Inflammatory macrophage treated with lipopolysaccharide for 1 hour (primary cell): ENCODE measurements around the gene LIPC.

Experiments used
- DNase-seq, 2 donors: peaks; one replicate each; pipeline ENCODE4 v3.0.0-alpha.2; 2020 to 2022

Gene LIPC

DNA sequence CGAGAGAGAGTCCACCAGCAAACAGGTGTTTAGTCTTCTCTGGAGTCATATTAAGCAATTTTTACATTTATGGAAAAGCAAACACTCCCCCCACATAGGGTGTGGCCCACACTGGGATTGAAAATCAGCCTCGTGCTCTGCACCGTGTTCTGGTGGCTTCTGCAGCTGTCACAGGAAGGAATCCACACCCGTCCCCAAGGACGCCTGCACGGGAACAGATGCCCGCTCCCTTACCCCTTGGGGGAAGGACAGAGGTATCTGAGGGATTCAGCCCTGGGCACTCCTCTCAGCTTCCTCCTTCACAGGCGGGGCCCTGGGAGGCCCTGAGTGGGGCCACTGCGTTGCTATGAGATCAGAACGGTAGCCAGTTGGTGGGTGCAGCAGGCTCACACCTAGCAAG, 27.8 kb downstream of the LIPC start:
- peak in 1 of 2 donors; percentile 34 for DNase-seq

DNA sequence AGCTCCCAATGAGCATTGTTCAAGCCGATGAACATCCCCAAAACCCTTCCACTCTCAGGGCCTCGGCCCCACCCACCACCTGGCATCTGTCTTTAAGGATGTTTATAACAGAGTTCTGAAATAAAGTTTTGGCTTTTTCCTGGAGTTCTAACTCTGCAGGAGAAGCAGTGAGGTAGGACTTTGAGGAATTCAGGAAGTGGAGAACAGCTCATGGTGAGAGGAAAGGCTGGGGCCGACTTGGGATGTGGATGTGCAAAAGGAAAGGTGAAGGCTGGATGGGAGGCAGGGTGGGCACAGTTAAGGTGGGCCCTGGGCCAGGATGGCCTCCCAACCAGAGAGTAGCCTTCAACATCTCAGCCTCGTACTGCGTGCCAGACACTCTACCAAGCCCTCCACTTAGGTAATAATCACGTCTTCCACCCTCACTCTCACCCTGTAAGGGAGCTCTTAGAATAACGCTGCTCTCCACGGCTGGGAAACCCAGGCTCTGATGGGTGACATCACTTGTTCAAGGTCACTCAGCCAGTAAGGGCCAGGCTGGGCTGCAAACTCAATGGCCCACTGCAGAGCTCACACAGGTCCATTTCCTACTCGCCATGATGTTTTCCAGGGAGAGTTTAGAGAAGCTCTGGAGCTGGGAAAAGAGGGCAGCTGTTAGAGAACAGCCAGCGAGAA, 28.5 kb downstream of the LIPC start:
- DNase-seq: no peak

DNA sequence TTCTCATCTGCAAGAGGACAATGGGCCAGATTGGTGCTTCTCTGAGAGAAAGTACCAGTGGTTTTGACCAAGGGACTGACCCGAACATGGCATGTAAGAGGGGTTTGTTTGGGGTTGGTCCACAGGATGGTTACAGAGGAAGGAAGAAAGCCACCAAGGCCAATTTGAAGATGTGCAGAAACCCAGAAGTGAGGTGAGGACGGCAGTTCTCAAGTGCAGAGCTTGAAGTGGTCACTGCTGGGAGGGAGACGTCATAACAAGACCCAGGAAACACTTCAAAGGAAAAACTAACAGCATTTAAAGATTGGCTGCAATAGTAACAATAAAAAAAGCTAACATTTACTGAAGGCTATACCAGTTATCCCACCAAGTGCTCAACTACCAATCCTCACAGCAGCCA, 29.1 kb downstream of the LIPC start:
- no peak for DNase-seq

DNA sequence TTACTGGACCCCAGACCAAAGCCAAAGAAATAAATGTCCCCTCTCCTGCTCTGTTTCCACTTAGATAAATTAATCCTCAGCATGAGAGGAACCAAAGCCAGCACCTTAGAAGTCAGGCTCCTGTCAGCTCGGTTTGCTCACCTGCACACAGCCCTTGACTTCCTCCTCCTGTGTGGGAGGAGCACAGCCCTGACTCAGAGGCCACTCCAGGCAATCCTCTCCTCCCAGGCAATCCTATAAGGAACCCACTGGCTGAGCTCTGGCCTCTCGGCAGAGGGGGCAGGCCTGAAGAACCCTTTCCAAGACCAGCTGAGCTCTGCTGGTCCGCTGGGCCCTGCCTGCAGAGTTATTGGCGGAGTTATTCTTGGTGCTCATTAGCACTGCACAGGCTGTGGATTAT, 30.8 kb downstream of the LIPC start:
- peak in 1 of 2 donors; percentile 35 for DNase-seq

DNA sequence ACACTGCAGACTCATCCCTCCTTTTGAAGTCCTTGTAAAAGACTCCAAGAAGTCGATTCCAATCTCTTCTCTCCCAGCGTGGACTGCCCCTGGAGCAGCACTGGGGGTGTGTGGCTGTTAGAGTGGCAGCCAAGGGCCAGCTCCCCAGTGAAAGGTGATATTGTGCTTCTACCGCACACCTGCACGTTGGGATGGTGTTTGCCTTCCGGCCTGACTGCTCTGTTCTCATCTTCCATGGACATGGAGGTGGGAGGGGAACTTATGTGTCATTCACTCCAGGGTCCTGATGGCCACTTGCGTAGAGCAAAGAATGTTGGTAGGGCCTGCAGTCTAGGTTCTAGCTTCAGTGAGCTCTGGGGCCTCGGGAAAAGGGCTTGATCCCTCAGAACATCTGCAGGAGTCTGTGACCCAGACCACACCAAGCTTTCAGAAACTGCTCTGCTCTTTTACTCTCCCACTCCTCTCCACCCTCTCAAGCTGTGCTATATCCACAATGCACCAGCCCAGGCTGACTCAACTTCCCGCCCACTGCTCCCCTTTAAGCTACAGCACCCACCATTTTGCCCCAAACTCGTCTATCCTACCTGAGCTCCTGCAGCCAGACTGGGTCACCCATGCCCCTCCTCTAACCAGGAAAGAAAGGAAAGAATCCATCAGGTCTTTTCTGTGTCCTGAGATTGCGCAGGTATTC, 31.3 kb downstream of the LIPC start:
- DNase-seq: no peak

DNA sequence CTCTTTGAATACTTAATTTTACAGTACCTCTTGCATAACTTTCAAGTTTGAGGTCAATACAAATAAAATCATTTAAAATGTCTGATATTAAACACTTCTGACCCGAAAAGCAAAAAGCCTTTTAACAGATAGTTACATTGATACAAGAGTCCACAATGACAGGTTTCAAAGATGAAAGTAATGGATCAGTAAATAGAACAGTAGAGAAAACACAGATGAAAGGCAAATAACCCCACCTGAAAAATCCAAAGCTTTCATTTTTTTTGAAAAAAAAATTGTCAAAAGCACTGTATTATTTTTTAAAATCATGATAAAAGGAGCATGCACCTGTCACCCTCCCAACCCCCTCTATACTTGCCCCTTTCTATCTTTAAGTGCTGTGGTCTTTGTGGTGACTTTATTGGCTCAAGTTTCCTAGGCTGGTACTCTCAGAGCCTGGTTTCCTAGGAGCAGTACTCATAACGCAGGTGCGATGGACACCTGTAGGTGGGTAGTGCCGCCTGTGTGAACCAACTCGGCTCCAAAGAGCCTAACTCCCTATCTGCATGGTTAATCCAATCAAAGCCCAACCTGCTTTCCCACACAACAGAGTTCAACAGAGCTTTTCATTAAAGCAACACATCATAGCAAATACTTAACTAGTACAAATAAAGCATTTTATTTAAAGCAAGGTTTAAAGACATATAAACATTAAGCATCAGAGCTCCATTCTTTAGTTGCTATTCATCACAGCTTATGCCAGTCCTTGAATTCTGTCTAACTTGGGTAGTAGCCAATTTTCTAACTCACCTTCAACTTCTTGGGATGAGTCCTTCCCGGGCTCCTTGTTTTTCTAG, 32.2 kb downstream of the LIPC start:
- DNase-seq: no peak

DNA sequence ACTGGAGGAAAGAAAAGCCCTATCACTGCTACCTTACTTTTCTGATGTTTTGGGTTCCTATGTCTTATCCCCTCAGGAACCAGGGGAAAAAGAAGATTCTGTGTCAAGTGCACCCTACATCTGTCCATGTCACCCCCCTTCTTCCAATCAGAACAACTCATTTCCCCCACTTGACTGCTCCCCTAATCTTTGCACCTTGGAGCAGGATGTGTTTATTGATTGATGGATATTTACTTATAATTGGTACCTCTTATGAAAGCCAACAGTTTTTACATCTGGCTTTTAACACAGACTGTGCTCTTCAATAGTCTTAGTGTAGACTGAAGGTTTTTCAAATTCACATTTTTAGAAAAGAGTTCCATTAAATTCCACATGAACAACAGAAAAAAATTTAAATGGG, 33.3 kb downstream of the LIPC start:
- DNase-seq: no peak

DNA sequence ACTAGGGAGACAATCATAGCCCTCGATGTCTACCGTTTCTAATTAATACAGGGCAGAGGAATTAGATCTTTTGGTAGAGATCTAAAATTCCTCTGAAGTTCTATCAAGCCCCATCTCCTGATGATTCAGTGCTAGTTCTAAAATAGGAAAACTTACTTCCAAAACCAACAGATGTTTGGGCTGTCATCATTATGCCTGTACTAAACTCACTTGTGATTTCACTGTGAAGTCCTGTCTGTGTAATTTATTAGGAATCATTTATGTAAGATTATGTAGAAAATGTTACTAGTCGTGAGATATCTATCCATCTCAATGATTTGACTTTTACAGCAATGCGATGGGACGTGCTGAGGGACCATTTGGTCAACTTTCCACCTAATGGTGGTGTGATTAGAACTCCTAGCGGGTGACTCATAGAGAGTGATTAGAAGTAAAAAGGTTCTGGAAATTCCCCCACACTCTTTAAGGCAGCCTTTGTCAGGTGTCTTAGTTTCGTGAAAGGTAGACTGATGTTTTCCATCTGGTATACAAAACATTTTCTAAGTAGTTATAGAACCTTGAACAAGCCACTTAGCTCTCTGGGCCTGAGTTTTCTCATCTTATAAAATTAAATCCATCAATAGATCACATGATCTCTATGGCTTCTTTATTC, 34.2 kb downstream of the LIPC start:
- no peak for DNase-seq

DNA sequence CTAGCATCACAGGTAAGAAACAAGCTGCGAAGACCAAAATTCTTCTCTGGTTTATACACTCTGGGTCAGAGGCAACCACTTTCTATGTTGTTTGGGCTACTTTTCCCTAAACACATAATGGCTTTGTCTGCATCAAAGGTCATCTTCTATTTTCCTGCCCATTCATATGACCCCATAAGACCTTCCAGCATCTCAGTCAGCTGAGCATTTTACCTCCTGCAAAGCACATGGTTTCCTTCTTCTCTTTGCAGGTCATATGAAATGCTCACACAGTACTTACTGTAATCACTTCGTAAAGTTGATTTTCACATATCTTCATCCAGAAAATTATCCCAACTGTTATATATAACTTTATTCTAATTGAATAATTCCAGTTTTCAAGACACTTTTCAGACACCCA, 34.8 kb downstream of the LIPC start:
- no peak for DNase-seq

DNA sequence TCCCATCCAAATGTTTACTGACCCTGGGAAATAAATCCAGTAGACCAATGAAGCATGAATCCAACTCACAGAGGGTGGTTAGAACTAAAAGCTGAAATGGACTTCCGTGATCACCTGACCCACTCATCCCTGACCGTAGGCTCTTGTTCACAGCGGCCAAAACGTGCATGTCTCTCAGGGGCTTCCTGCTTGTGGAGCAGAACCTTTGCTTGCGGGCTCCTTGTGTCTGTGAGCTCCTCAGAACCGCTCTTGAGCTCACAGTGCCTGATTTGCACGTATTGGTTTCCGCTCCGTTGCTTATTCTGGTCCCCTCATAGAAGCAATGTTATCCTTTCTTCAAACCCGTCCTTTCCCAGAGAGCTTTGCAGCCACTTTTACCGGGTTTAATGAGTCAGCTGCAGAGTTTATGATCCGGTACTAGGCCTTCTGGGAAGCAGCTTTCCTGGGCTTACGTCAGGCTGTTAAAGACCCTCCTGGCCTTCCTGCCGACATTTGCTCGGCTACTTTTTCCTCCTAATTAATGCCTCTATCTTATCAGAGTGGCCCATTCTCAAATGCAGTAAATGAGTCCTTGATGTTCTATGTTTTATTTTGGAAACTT, 35.4 kb downstream of the LIPC start:
- DNase-seq: no peak

DNA sequence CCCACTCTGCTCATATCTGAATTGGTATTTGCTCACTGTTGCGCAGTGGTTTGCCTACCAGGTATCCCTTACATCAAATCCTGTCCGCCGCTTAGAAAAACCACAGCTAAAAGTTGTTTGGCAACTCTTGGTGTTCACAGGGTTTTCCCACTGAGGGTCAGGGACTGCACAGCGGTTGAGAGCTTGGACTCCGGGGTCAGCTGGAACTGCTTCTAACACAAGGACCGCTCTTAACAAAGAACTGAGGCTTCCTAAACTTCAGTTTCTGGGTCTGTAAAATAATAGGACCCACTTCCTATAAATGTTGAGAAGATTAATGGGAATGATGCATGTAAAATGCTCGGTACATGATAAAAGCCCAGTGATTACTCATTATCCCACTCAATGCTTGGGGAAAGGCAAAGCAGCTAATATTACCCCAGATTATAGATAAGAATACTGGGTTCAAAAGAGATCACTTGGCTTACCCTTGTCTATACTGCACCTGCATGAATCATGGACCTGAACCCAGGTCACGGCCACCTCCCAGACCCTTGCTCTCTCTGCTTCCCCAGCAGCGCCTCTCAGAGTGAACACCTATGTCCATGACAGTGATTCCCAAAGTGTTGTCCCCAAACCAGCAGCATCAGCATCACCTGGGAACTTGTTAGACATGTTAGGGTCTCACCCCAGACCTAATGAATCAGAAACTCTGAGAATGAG, 36.1 kb downstream of the LIPC start:
- no peak for DNase-seq

DNA sequence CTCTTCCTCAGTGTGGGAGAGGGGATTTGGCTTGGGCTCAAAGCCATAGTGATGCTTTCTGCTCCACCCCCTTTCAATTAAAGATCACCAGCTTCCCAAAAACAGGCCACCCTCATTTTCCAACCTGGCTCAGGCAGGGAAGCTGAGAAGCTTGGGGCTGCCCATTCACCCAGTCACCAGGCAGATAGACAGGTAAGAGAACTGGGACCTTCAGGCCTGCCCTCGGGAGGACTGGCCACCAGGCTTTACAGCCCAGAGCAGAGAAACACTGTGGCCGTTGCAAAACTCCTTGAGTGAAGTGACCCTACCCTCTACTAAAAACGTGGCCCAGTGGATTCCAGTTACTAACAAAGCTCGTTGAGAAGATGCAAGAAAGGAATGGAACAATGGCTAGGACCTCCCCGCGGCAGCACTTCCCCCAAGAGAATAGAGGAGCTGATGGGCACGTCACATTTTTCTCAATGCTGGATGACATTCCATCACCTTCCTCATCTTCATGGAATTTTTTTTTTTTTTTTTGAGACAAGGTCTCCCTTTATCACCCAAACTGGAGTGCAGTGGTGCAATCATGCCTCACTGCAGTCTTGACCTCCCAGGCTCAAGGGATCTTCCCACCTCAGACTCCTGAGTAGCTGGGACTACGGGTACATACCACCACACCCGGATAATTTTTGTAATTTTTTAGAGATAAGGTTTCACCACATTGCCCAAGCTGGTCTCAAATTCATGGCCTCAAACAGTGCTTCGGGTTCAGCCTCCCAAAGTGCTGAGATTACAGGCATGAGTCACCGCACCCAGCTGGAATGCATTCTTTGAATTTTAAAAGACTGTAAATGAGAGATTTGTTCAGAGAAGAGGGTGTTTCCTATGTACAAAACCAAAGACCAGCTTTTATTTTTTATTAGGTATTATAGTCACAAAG, 37.9 kb downstream of the LIPC start:
- DNase-seq: peak in 1 of 2 donors; percentile 45

DNA sequence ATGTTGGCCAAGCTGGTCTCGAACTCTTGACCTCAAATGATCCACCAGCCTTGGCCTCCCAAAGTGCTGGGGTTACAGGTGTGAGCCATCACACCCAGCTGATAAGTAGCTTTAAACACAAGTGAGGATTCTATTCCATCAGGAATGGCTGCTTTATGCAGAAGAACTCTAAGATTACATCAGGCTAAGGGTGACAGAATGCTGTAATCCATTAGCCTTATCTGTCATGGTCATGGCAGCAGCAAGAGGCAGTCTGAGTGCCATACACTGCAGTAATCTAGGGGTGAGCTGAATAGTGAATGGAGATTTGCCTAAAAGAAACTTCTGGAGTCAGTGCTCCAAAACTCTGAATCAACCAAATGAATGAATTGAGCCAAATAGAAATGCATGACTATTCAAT, 39.6 kb downstream of the LIPC start:
- DNase-seq: no peak

DNA sequence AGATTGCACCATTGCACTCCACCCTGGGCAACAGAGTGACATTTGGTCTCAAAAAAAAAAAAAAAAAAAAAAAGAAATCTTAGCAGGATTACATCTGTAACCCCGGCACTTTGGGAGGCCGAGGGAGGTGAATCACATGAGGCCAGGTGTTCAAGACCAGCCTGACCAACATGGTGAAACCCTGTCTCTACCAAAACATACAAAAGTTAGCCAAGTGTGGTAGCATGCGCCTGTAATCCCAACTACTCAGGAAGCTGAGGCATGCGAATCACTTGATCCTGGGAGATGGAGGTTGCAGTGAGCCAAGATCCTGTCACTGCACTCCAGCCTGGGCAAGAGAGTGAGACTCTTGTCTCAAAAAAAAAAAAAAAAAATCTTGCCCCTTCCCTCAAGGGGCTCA, 40.4 kb downstream of the LIPC start:
- DNase-seq: no peak

DNA sequence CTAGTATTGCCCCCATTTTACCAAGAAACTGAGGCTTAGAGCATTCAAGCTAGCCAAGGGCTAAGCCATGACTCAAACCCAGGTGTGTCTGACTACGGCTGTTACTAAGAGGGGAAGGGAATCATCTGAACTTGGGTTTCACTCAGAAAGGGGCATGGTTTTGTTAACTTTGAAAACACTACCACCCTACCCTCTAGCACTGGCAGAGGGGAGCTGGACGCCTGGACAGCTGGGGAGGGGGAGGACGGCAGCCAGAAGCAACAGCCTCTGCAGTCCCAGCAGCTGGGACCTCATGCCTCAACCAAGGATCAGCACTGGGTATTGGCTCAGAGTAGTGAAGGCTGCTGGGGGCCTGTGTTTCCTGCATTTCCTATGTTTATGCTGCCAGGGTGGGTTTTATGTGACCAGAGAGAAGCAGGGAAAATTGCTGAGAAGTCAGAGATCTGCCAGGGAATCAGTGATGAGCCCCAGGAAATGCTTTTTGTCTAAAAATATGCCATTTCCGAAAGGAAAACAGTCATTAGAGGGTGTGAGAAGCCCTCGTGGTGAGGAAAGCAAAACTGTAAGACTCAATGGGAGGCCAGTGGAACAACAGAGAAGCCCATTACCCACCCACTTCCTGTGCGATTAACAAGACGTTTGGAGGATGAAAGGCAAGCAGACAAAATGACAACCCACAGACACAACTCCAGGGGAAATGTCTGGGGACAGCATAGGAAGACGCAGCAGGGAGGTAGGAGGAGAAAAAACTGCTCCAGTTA, 41.2 kb downstream of the LIPC start:
- no peak for DNase-seq

DNA sequence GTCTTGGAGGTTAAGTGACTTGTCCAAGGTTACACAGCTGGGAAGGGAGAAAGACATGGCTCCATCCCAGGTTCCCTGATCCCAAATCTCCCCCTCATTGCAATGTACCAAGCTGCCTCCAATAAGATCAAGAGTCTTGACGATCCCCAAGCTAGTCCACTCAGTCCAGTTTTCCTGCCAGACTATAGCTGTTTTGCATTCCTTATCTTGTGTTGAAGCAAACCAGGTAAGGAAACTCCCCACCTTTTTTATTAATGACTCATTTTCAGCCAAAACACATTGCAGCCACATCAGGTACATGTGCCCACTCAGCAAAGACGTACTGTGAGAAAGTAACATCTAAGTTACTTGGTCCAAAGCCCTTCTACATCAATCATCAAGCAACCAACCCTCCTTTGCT, 41.9 kb downstream of the LIPC start:
- peak in 1 of 2 donors; percentile 29 for DNase-seq

DNA sequence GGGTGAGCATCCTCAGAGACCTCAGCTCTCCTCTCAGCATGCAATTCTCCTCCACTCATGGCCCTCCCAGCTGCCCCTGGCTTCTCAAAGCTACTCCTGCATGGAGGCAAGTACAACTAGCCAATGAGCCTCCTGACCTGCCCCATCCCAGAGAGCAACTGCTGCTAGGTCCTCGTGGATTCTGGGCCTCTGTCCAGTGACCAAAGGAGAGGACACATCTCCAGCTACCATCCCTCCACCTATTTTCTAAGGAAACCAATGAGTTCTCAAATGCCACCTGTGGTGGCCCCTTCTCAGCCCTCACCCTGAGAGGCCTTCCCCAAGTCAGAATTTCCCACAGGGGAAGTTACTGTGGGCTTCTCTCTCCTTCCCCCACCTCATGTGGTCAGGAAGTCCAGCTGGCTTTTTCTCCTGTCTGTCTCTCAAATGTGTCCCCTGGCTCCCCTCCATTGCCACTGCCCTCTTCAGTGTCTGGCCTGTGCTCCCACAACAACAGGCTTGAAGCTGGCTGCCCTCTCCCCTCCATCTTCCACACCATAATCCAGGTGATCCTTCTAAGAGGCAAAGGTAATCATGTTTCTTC, 43.0 kb downstream of the LIPC start:
- DNase-seq: peak; percentile 25 to 33

DNA sequence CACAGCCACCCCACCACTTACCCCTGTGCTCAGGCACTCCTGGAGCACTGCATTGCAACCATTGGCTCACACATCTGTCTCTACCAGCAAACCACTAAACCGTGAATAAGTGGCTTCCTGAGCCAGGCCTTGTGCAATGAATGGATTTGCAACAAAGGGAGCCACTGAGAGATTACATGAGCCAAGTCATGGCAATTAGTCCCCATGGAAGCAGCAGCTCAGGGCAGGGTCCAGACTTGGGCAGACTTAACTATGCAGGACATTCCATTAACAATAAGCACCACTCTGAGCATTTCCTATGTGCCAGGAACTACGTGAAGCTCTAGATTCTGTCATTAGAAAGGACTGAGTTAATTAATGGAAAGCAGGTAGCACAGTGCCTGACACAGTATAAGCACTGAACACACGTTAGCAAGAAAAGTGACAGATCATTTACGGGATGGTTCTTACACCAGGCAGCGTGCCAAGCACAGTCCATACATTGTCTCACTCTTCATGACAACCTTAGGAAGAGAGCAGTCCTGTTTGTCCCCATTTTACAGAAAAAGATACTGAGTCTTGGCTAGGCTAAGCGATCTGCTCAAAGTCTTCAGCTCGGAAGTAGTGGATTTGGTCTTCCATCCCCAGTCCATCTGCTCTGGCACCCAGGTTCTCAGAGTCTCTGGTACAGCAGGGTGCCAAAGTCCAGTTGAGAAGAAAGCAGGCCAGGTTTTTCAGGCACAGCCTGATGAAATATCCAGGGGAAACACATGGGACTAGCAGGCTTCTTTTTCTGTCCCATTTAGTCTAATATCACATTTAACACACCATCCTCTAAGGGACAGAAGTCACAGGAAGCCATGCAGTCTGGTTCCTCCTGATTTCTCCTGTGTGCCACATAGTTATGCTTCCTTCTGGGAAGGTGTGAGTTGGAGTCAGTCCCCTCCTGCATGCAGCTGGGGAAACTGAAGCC, 44.1 kb downstream of the LIPC start:
- peak; percentile 30 to 36 for DNase-seq
